Panc1 (cell line): Measurements from ENCODE around the gene BRF1. TPM values are rescaled to one million over a fixed set of nuclear protein-coding genes. Genes with fewer than 3 reads are reported as not detected.

Experiments
- ATAC-seq: fragments of 200-7000 bp; cut with Tn5 transposase; 2 replicates; pipeline ENCODE4 v1.9.1; 2020; ENCODE audit warnings: mild to moderate bottlenecking, moderate library complexity
- BruUV-seq: library from RNA; stranded (reverse); fragments of 400-500 nt; replicated peaks from 2 replicates; lab custom pipeline; 2021; lab: Mats Ljungman, UMichigan
- CTCF ChIA-PET: fragments of 300-600 bp; sonication (Branson Sonifier 250); formaldehyde crosslinking; loops from one replicate; lab custom pipeline; 2022; ENCODE audit warnings: antibody characterized with exemption; lab: Charles Lee
- POLR2A ChIA-PET: fragments of 300-600 bp; sonication (Branson Sonifier 250); formaldehyde crosslinking; loops from one replicate; lab custom pipeline; 2022; ENCODE audit warnings: antibody characterized with exemption; lab: Charles Lee
- DNase-seq: peaks from one replicate; pipeline ENCODE4 v3.0.0-alpha.2; 2010; ENCODE audit warnings: low read depth, low spot score
- H3K27ac ChIP-seq: 2 replicates; pipeline ENCODE4 v1.5.1; 2011; ENCODE audit warnings: mild to moderate bottlenecking, low read length, inconsistent platforms
- H3K27me3 ChIP-seq: fragments of 200-500 bp; sonication (Bioruptor generic); 2 replicates; pipeline ENCODE4 v1.6.0; 2014; ENCODE audit warnings: low read length, inconsistent platforms; ENCODE audit not compliant: control insufficient read depth, insufficient read depth
- H3K36me3 ChIP-seq: fragments of 200-500 bp; sonication (Bioruptor generic); 2 replicates; pipeline ENCODE4 v1.5.1; 2014; ENCODE audit warnings: inconsistent platforms, mild to moderate bottlenecking, low read length, moderate library complexity; ENCODE audit not compliant: control insufficient read depth, insufficient read depth
- H3K4me1 ChIP-seq: 2 replicates; pipeline ENCODE4 v1.5.1; 2011; ENCODE audit warnings: inconsistent platforms, mild to moderate bottlenecking, low read length, moderate library complexity; ENCODE audit not compliant: control insufficient read depth, insufficient read depth
- H3K4me3 ChIP-seq, 2 experiments: 2 replicates each; pipeline ENCODE4 v1.5.1; 2011 to 2012; ENCODE audit warnings: low read depth in 2 of 2, low read length in 2 of 2, mild to moderate bottlenecking in 2 of 2, inconsistent platforms in 1 of 2, moderate library complexity in 1 of 2
- H3K9me3 ChIP-seq: fragments of 200-500 bp; sonication (Bioruptor generic); 2 replicates; pipeline ENCODE4 v1.5.1; 2014; ENCODE audit warnings: low read depth, mild to moderate bottlenecking, inconsistent platforms, low read length, moderate library complexity; ENCODE audit not compliant: control insufficient read depth, insufficient read depth
- POLR2AphosphoS5 ChIP-seq: IDR thresholded peaks from 2 replicates; pipeline ENCODE4 v1.6.1; 2012; ENCODE audit warnings: mild to moderate bottlenecking, low read depth, low read length, moderate library complexity
- SIN3A ChIP-seq: IDR thresholded peaks from 2 replicates; pipeline ENCODE4 v1.6.1; 2012; ENCODE audit warnings: low read depth, mild to moderate bottlenecking, low read length, moderate library complexity, borderline replicate concordance; ENCODE audit not compliant: insufficient read depth
- TCF7L2 ChIP-seq: IDR thresholded peaks from 2 replicates; pipeline ENCODE4 v1.6.1; 2011; ENCODE audit warnings: mild to moderate bottlenecking, low read depth, low read length, inconsistent platforms
- in situ Hi-C: cut with HindIII; loops from 2 replicates; pipeline ENCODE4 v1.10.0; 2016; ENCODE audit warnings: low sequenced_read_pairs, low pct_unique_long_range_greater_than_20kb
- intact Hi-C: fragments of 100-400 bp; cut with micrococcal nuclease; formaldehyde crosslinking; loops from one replicate; pipeline ENCODE4 v1.10.0; 2022; ENCODE audit not compliant: unreplicated experiment
- total RNA-seq: library from RNA; stranded (reverse); gene quantifications from one replicate; pipeline ENCODE4 v1.2.1, GENCODE V29; 2021; ENCODE audit not compliant: unreplicated experiment
- TF ChIP-seq, protein P1 (sequence below), 2 experiments: IDR thresholded peaks; 2 replicates each; pipeline ENCODE4 v1.6.1; 2011 to 2012; ENCODE audit warnings: low read depth in 2 of 2, control low read depth in 1 of 2, low read length in 1 of 2, mild to moderate bottlenecking in 1 of 2, moderate library complexity in 1 of 2; ENCODE audit not compliant: insufficient read depth in 1 of 2
- TF ChIP-seq, protein P2 (sequence below): fragments of 450-650 bp; IDR thresholded peaks from 2 replicates; pipeline ENCODE4 v1.5.1; 2017; ENCODE audit warnings: mild to moderate bottlenecking

Gene BRF1
- total RNA-seq, 1 experiment from 2014 or later = 25.0 TPM

DNA sequence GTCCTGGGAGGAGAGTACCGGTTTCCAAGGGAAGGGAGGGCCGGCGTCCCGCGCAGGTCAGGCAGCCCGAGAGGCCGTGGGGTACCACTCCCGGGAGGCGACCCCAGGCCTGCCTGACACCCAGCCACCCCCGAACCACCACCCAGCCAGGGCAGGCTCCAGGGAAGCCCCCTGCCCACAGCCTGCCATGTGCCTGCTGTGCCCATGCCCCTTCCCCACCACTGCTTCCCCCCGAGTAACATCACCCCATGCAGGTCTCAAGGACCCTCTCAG, 122.0 kb downstream of the BRF1 start:
- ChIA-PET CTCF (no interaction called here), POLR2A (no interaction called here)
- ATAC-seq (no peak), DNase-seq (no peak)
- Histone ChIP-seq H3K4me3 (no peak overlapping the region), H3K27ac (no peak overlapping the region), H3K27me3 (no peaks in the 10 kb centered on the region), H3K9me3 (no peaks in the 10 kb centered on the region), H3K36me3 (no peaks in the 10 kb centered on the region), H3K4me1 (no peaks in the 10 kb centered on the region; the same call in 1 of the 2 replicates)
- in situ Hi-C loops = no loop called here
- no TSS peak for BruUV-seq
- intact Hi-C loops = no loop called here
- TF ChIP-seq, protein P1, sequence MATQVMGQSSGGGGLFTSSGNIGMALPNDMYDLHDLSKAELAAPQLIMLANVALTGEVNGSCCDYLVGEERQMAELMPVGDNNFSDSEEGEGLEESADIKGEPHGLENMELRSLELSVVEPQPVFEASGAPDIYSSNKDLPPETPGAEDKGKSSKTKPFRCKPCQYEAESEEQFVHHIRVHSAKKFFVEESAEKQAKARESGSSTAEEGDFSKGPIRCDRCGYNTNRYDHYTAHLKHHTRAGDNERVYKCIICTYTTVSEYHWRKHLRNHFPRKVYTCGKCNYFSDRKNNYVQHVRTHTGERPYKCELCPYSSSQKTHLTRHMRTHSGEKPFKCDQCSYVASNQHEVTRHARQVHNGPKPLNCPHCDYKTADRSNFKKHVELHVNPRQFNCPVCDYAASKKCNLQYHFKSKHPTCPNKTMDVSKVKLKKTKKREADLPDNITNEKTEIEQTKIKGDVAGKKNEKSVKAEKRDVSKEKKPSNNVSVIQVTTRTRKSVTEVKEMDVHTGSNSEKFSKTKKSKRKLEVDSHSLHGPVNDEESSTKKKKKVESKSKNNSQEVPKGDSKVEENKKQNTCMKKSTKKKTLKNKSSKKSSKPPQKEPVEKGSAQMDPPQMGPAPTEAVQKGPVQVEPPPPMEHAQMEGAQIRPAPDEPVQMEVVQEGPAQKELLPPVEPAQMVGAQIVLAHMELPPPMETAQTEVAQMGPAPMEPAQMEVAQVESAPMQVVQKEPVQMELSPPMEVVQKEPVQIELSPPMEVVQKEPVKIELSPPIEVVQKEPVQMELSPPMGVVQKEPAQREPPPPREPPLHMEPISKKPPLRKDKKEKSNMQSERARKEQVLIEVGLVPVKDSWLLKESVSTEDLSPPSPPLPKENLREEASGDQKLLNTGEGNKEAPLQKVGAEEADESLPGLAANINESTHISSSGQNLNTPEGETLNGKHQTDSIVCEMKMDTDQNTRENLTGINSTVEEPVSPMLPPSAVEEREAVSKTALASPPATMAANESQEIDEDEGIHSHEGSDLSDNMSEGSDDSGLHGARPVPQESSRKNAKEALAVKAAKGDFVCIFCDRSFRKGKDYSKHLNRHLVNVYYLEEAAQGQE (IDR thresholded peaks at IDR 0.05; ENCODE audit: insufficient read depth in 1 of 2, low read depth in 2 of 2, low read length in 1 of 2) = no peak
- TF ChIP-seq SIN3A (no peak), POLR2AphosphoS5 (no peak), TCF7L2 (no peak)
- TF ChIP-seq, protein P2, sequence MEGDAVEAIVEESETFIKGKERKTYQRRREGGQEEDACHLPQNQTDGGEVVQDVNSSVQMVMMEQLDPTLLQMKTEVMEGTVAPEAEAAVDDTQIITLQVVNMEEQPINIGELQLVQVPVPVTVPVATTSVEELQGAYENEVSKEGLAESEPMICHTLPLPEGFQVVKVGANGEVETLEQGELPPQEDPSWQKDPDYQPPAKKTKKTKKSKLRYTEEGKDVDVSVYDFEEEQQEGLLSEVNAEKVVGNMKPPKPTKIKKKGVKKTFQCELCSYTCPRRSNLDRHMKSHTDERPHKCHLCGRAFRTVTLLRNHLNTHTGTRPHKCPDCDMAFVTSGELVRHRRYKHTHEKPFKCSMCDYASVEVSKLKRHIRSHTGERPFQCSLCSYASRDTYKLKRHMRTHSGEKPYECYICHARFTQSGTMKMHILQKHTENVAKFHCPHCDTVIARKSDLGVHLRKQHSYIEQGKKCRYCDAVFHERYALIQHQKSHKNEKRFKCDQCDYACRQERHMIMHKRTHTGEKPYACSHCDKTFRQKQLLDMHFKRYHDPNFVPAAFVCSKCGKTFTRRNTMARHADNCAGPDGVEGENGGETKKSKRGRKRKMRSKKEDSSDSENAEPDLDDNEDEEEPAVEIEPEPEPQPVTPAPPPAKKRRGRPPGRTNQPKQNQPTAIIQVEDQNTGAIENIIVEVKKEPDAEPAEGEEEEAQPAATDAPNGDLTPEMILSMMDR = no peak

DNA sequence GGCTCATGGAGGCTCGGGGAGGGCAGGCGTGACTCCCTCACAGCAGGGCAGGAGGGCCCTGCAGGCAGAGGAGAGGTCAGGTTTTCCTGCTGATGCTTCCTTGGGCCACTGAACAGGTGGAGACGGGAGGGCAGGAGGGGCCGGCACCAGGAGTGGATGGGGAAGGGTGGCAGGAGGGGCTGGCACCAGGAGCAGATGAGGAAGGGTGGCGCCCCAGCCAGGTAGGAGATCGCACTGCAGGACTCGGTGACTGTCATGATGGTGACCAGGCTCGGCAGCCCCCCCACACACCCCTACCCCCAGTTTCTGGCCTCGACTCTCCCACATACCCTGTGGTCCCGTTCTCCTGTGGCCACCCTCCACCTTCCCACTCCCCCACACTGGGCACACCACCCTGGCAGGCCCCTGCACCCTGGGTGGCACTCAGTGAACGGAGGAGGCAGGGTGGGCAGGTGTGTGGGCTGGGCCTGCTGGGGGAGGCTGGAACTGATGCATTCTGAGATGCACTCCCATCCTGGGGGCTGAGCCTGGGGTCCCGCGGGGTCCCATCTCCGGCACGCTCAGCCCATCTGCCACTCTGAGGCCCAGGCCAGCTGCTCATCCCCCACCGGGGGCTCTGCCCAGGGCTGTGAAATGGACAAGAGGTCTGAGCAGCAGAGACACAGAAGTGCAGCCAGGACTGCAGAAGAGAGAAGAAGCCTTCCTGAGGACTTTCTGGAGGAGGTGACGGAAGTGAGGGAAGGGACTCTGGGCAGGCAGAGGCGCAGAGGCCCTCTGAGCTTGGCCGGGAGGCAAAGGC, 122.5 kb downstream of the BRF1 start:
- no peaks in the 10 kb centered on the region for H3K36me3 ChIP-seq
- no peaks in the 10 kb centered on the region; the same call in 1 of the 2 replicates for H3K4me1 ChIP-seq
- DNase-seq (no peak), ATAC-seq (no peak)
- intact Hi-C loops (no loop called here), in situ Hi-C loops (no loop called here)
- TF ChIP-seq, protein P2 = no peak
- TF ChIP-seq, protein P1 (IDR thresholded peaks at IDR 0.05; ENCODE audit: insufficient read depth in 1 of 2, low read depth in 2 of 2, low read length in 1 of 2) = no peak
- TF ChIP-seq TCF7L2 (no peak), POLR2AphosphoS5 (no peak), SIN3A (no peak)
- no peaks in the 10 kb centered on the region for H3K27me3 ChIP-seq
- ChIA-PET CTCF (no interaction called here), POLR2A (no interaction called here)
- no peak overlapping the region for H3K4me3 ChIP-seq
- no peaks in the 10 kb centered on the region for H3K9me3 ChIP-seq
- BruUV-seq = no TSS peak
- no peak overlapping the region for H3K27ac ChIP-seq
